ENCODE measurements around the gene SMYD3. TPM values are rescaled to one million over a fixed set of nuclear protein-coding genes. Genes with fewer than 3 reads are reported as not detected.

SMYD3 gene
- total RNA-seq, 1 experiment from 2014 or later = 35.1 TPM

- Mint-ChIP-seq H3K27ac (ENCODE audit: unreplicated experiment) (no peak overlapping the region), H3K36me3 (ENCODE audit: insufficient read depth, unreplicated experiment) (no peaks in the 10 kb centered on the region)
Observed at GRCh38 chr1:245932302-245932972, 574.6 kb downstream of the SMYD3 start.

GRCh38 chr1:245931450-245931849 is 575.6 kb downstream of the SMYD3 start:
- no peak overlapping the region for H3K27ac Mint-ChIP-seq (ENCODE audit: unreplicated experiment)
- BruUV-seq (replicated peaks) = no TSS peak
- H3K9me3 Mint-ChIP-seq (ENCODE audit: low read depth, unreplicated experiment) = no peaks in the 10 kb centered on the region
- CTCF ChIA-PET = no interaction called here
- no peak for TF ChIP-seq CTCF (IDR thresholded peaks at IDR 0.05; ENCODE audit: unreplicated experiment)
- intact Hi-C loops (cut with micrococcal nuclease; ENCODE audit: unreplicated experiment) = no loop called here
- no peaks in the 10 kb centered on the region for H3K4me1 Mint-ChIP-seq (ENCODE audit: low read depth, unreplicated experiment)
- H3K27me3 Mint-ChIP-seq (ENCODE audit: unreplicated experiment) = no peaks in the 10 kb centered on the region
- no peak for DNase-seq
- H3K4me3 Mint-ChIP-seq (ENCODE audit: low read depth, unreplicated experiment) = no peak overlapping the region
- H3K36me3 Mint-ChIP-seq (ENCODE audit: insufficient read depth, unreplicated experiment) = no peaks in the 10 kb centered on the region

More at GRCh38 chr1:245932302-245932972, 574.6 kb downstream of the SMYD3 start:
- Mint-ChIP-seq H3K27me3 (ENCODE audit: unreplicated experiment) (no peaks in the 10 kb centered on the region), H3K4me3 (ENCODE audit: low read depth, unreplicated experiment) (no peak overlapping the region), H3K4me1 (ENCODE audit: low read depth, unreplicated experiment) (no peaks in the 10 kb centered on the region), H3K9me3 (ENCODE audit: low read depth, unreplicated experiment) (no peaks in the 10 kb centered on the region)
- BruUV-seq (replicated peaks) = no TSS peak
- TF ChIP-seq CTCF (IDR thresholded peaks at IDR 0.05; ENCODE audit: unreplicated experiment) = no peak
- intact Hi-C loops (cut with micrococcal nuclease; ENCODE audit: unreplicated experiment) = no loop called here
- DNase-seq = no peak
- CTCF ChIA-PET = no interaction called here

GRCh38 chr1:245929224-245929623 is 577.9 kb downstream of the SMYD3 start:
- peaks cover 3% of the 10 kb centered on the region for H3K9me3 Mint-ChIP-seq (ENCODE audit: low read depth, unreplicated experiment)
- no peaks in the 10 kb centered on the region for H3K4me1 Mint-ChIP-seq (ENCODE audit: low read depth, unreplicated experiment)

GRCh38 chr1:245926888-245927287 is 580.2 kb downstream of the SMYD3 start:
- CTCF ChIA-PET = no interaction called here
- no peak overlapping the region for H3K4me3 Mint-ChIP-seq (ENCODE audit: low read depth, unreplicated experiment)
- H3K36me3 Mint-ChIP-seq (ENCODE audit: insufficient read depth, unreplicated experiment) = no peaks in the 10 kb centered on the region
- H3K4me1 Mint-ChIP-seq (ENCODE audit: low read depth, unreplicated experiment) = no peaks in the 10 kb centered on the region
- intact Hi-C loops (cut with micrococcal nuclease; ENCODE audit: unreplicated experiment) = no loop called here
- no peak for DNase-seq
- peaks cover 3% of the 10 kb centered on the region for H3K9me3 Mint-ChIP-seq (ENCODE audit: low read depth, unreplicated experiment)
- no peaks in the 10 kb centered on the region for H3K27me3 Mint-ChIP-seq (ENCODE audit: unreplicated experiment)
- no peak overlapping the region for H3K27ac Mint-ChIP-seq (ENCODE audit: unreplicated experiment)
- no peak for TF ChIP-seq CTCF (IDR thresholded peaks at IDR 0.05; ENCODE audit: unreplicated experiment)
- no TSS peak for BruUV-seq (replicated peaks)

More at GRCh38 chr1:245929224-245929623, 577.9 kb downstream of the SMYD3 start:
- Mint-ChIP-seq H3K4me3 (ENCODE audit: low read depth, unreplicated experiment) (no peak overlapping the region), H3K27me3 (ENCODE audit: unreplicated experiment) (no peaks in the 10 kb centered on the region), H3K27ac (ENCODE audit: unreplicated experiment) (no peak overlapping the region), H3K36me3 (ENCODE audit: insufficient read depth, unreplicated experiment) (no peaks in the 10 kb centered on the region)
- CTCF ChIA-PET = interaction anchor here (0.6 kb wide), 1 partner anchor 958 kb away, joined by 4 read pairs; no protein-coding TSS in a partner anchor
- no peak for TF ChIP-seq CTCF (IDR thresholded peaks at IDR 0.05; ENCODE audit: unreplicated experiment)
- no peak for DNase-seq
- BruUV-seq (replicated peaks) = no TSS peak
- intact Hi-C loops (cut with micrococcal nuclease; ENCODE audit: unreplicated experiment) = no loop called here
